K562 (cell line): ENCODE measurements around the gene EXTL1. TPM values are rescaled to one million over a fixed set of nuclear protein-coding genes. Genes with fewer than 3 reads are reported as not detected.

ENCODE experiments used
- ATAC-seq: fragments of 200-7000 bp; cut with Tn5 transposase; 3 replicates; pipeline ENCODE4 v1.9.1; 2020; ENCODE audit warnings: moderate library complexity
- BruUV-seq: library from RNA; stranded (reverse); fragments of 400-500 nt; replicated peaks from 2 replicates; lab custom pipeline; 2021; lab: Mats Ljungman, UMichigan
- CTCF ChIA-PET: fragments of 300-600 bp; formaldehyde crosslinking; extraction: SDS; loops from one replicate; lab custom pipeline; 2021; ENCODE audit warnings: low intra/inter-chr PET ratio; lab: Yijun Ruan, JAX
- POLR2A ChIA-PET: fragments of 300-600, 350-650 bp; sonication (Branson Sonifier 250); formaldehyde crosslinking; extraction: SDS; loops from one replicate; lab custom pipeline; 2021; ENCODE audit warnings: antibody characterized with exemption, inconsistent platforms; lab: Yijun Ruan, JAX
- DNase-seq, 4 experiments: peaks; one replicate each; pipeline versions ENCODE4 v3.0.0 to v3.0.0-alpha.2; 2011 to 2018; ENCODE audit warnings: low spot score in 3 of 4, mixed read lengths in 3 of 4; ENCODE audit errors: extremely low read depth in 1 of 4
- FAIRE-seq: peaks from 2 replicates; lab custom pipeline; 2011; peaks lifted over from hg19 to GRCh38; lab: Jason Lieb, UNC
- H2AFZ ChIP-seq: 2 replicates; pipeline ENCODE4 v1.6.0; 2011; ENCODE audit warnings: low read depth, low read length, control low read depth, inconsistent platforms
- H3K27ac ChIP-seq: fragments of 200-600 bp; 3 replicates; pipeline ENCODE4 v1.8.0; 2011; ENCODE audit warnings: low read depth, mild to moderate bottlenecking, control low read depth, inconsistent platforms, low read length, moderate library complexity, mixed read lengths; ENCODE audit errors: extremely low read depth
- H3K27me3 ChIP-seq, 2 experiments: fragments of 300-600 bp in 1 of 2; 2 replicates in 1 of 2; 3 replicates in 1 of 2; pipeline versions ENCODE4 v1.6.0 to v1.8.0; 2011; ENCODE audit warnings: inconsistent platforms in 2 of 2, low read length in 2 of 2, mild to moderate bottlenecking in 1 of 2, mixed read lengths in 1 of 2, moderate library complexity in 1 of 2; ENCODE audit not compliant: control insufficient read depth in 2 of 2, insufficient read depth in 2 of 2
- H3K36me3 ChIP-seq: fragments of 300-600 bp; 3 replicates; pipeline ENCODE4 v1.8.0; 2011; ENCODE audit warnings: mild to moderate bottlenecking, low read length, inconsistent platforms; ENCODE audit not compliant: control insufficient read depth, insufficient read depth
- H3K4me1 ChIP-seq, 2 experiments: fragments of 200-600 bp in 1 of 2; replicated peaks in 1 of 2; 2 replicates in 1 of 2; 3 replicates in 1 of 2; pipeline versions ENCODE4 v1.5.1 to v1.8.0; 2011; ENCODE audit warnings: inconsistent platforms in 2 of 2, low read length in 2 of 2, mild to moderate bottlenecking in 1 of 2, mixed read lengths in 1 of 2, moderate library complexity in 1 of 2; ENCODE audit not compliant: control insufficient read depth in 2 of 2, insufficient read depth in 2 of 2
- H3K4me2 ChIP-seq: 2 replicates; pipeline ENCODE4 v1.6.1; 2011; ENCODE audit warnings: low read length, control low read depth, inconsistent platforms, mixed read lengths; ENCODE audit not compliant: insufficient read depth
- H3K4me3 ChIP-seq: fragments of 200-600 bp; sonication (generic), shearing (Covaris generic); 2 replicates; pipeline ENCODE4 v1.5.1; 2016; ENCODE audit warnings: control low read depth, inconsistent platforms
- H3K79me2 ChIP-seq: fragments of 200-600 bp; 3 replicates; pipeline ENCODE4 v1.8.0; 2011; ENCODE audit warnings: low read length, inconsistent platforms; ENCODE audit not compliant: control insufficient read depth, insufficient read depth
- H3K9ac ChIP-seq, 2 experiments: 2 replicates each; pipeline versions ENCODE4 v1.6.0 to v1.6.1; 2011; ENCODE audit warnings: low read depth in 2 of 2, low read length in 2 of 2, control low read depth in 1 of 2, inconsistent platforms in 1 of 2, mild to moderate bottlenecking in 1 of 2, mixed read lengths in 1 of 2; ENCODE audit not compliant: insufficient read depth in 1 of 2
- H3K9me1 ChIP-seq: one replicate; pipeline ENCODE4 v1.6.0; 2011; ENCODE audit warnings: inconsistent platforms, mild to moderate bottlenecking, low read length, moderate library complexity; ENCODE audit not compliant: control insufficient read depth, insufficient read depth
- H3K9me3 ChIP-seq: replicated peaks from 2 replicates; pipeline ENCODE4 v1.5.1; 2011; ENCODE audit warnings: low read depth, low read length, inconsistent platforms; ENCODE audit not compliant: control insufficient read depth, insufficient read depth
- H4K20me1 ChIP-seq: replicated peaks from 2 replicates; pipeline ENCODE4 v1.6.1; 2011; ENCODE audit warnings: low read length, inconsistent platforms, mixed read lengths; ENCODE audit not compliant: control insufficient read depth, insufficient read depth
- BDP1 ChIP-seq: IDR thresholded peaks from 3 replicates; pipeline ENCODE4 v1.6.1; 2011; ENCODE audit not compliant: insufficient read length, insufficient read depth
- CAMTA2 ChIP-seq: fragments of 250-450 bp; sonication (Bioruptor Pico); conservative IDR thresholded peaks from 2 replicates; pipeline ENCODE4 v1.5.1; 2022
- CTBP1 ChIP-seq: fragments of 450-650 bp; IDR thresholded peaks from 2 replicates; pipeline ENCODE4 v1.6.1; 2016; ENCODE audit warnings: borderline replicate concordance
- FOXJ2 ChIP-seq: fragments of 200-800 bp; sonication (Bioruptor generic); IDR thresholded peaks from 2 replicates; pipeline ENCODE4 v1.6.1; 2016; ENCODE audit warnings: missing genetic modification characterization, missing compliant biosample characterization
- FOXM1 ChIP-seq, 2 experiments: fragments of 450-650 bp in 1 of 2; sonication (generic) in 1 of 2; formaldehyde crosslinking in 1 of 2; IDR thresholded peaks; 2 replicates each; pipeline versions ENCODE4 v1.6.1 to v1.9.0; 2017 to 2022; ENCODE audit warnings: low read depth in 2 of 2, mild to moderate bottlenecking in 2 of 2, missing genetic modification reagents in 1 of 2, moderate library complexity in 1 of 2
- GTF2E2 ChIP-seq: fragments of 200-800 bp; sonication (Bioruptor generic); IDR thresholded peaks from 2 replicates; pipeline ENCODE4 v1.6.1; 2016; ENCODE audit warnings: missing genetic modification characterization, missing compliant biosample characterization
- HDAC1 ChIP-seq, 2 experiments: fragments of 450-650 bp; IDR thresholded peaks; 2 replicates each; pipeline ENCODE4 v1.6.1; 2016 to 2017; ENCODE audit warnings: inconsistent platforms in 1 of 2, mild to moderate bottlenecking in 1 of 2, moderate library complexity in 1 of 2
- HSF4 ChIP-seq: fragments of 250-450 bp; sonication (Bioruptor Pico); IDR thresholded peaks from 2 replicates; pipeline ENCODE4 v2.1.2; 2022; ENCODE audit warnings: mild to moderate bottlenecking, moderate library complexity, borderline replicate concordance
- MCM2 ChIP-seq: fragments of 450-650 bp; IDR thresholded peaks from 2 replicates; pipeline ENCODE4 v1.6.1; 2017; ENCODE audit warnings: low read depth, mild to moderate bottlenecking
- PREB ChIP-seq: sonication (generic); formaldehyde crosslinking; IDR thresholded peaks from 2 replicates; pipeline ENCODE4 v1.8.1; 2023; ENCODE audit warnings: mild to moderate bottlenecking, missing genetic modification reagents
- SMARCB1 ChIP-seq: IDR thresholded peaks from 2 replicates; pipeline ENCODE4 v1.6.1; 2011; ENCODE audit warnings: improper control_type of control experiment, low read depth; ENCODE audit not compliant: insufficient read length
- ZFX ChIP-seq: sonication (generic); formaldehyde crosslinking; IDR thresholded peaks from 2 replicates; pipeline ENCODE4 v1.8.0; 2022; ENCODE audit warnings: mild to moderate bottlenecking, missing genetic modification reagents, moderate library complexity
- ZNF12 ChIP-seq: sonication (generic); formaldehyde crosslinking; IDR thresholded peaks from 2 replicates; pipeline ENCODE4 v1.4.0; 2020; ENCODE audit warnings: mild to moderate bottlenecking, missing genetic modification reagents
- ZNF398 ChIP-seq: fragments of 250-450 bp; sonication (Bioruptor Pico); IDR thresholded peaks from 2 replicates; pipeline ENCODE4 v1.8.0; 2021; ENCODE audit warnings: moderate library complexity, mild to moderate bottlenecking, inconsistent platforms
- ZNF584 ChIP-seq: fragments of 200-800 bp; sonication (Bioruptor generic); IDR thresholded peaks from 2 replicates; pipeline ENCODE4 v1.6.1; 2016; ENCODE audit warnings: low read depth, mild to moderate bottlenecking, missing genetic modification characterization, missing compliant biosample characterization
- ZNF655 ChIP-seq: fragments of 250-450 bp; sonication (Bioruptor Pico); IDR thresholded peaks from 2 replicates; pipeline ENCODE4 v1.5.0; 2021
- ZNF778 ChIP-seq: fragments of 450-650 bp; formaldehyde crosslinking; IDR thresholded peaks from 2 replicates; pipeline ENCODE4 v1.4.0; 2020; ENCODE audit warnings: mild to moderate bottlenecking, moderate library complexity
- WGBS: fragments of 100-300 bp; shearing (Covaris generic); methylation state at CpG from one replicate; pipeline ENCODE4 v1.1.6; 2016; ENCODE audit warnings: low coverage, mixed read lengths; ENCODE audit not compliant: insufficient coverage; ENCODE audit errors: missing lambda C conversion rate; 5-methylcytosine and 5-hydroxymethylcytosine counted together
- in situ Hi-C: fragments of 300-500 bp; cut with MboI; formaldehyde crosslinking; loops from 4 replicates; pipeline ENCODE4 v1.15.0; 2018; ENCODE audit warnings: inconsistent platforms, mixed read lengths
- intact Hi-C: fragments of 100-400 bp; cut with micrococcal nuclease; formaldehyde crosslinking; loops from 2 replicates; pipeline ENCODE4 v1.14.2; 2022
- polyA plus RNA-seq, 8 experiments: library from polyadenylated mRNA; depleted of rRNA in 4 of 8; stranded (reverse) in 5 of 8; unstranded in 3 of 8; fragments of >200 nt; fragmentation: Nextera tagmentation in 2 of 8; fragmentation: Illumina TruSeq in 1 of 8; extraction: Ambion mirVana in 2 of 8; extraction: Trizol in 1 of 8; gene quantifications; 2 replicates each; pipeline versions ENCODE4 v1.2.1 to v1.2.3, GENCODE V29; 2011 to 2014; ENCODE audit warnings: inconsistent platforms in 1 of 8, missing spikeins in 1 of 8
- total RNA-seq, 7 experiments: library from RNA; depleted of rRNA in 6 of 7; stranded (reverse); fragments of >200 nt in 6 of 7; fragmentation: Illumina TruSeq in 2 of 7; extraction: Trizol in 2 of 7; gene quantifications; 2 replicates each; pipeline versions ENCODE4 v1.2.1 to v1.2.3, GENCODE V29; 2011 to 2021; ENCODE audit warnings: low replicate concordance in 1 of 7

The EXTL1 gene
- total and polyA plus RNA-seq, 9 of the 15 experiments (the other 6 are each of a cell fraction or from before 2014, with no cell fraction given): 0.04 to 0.23 (median 0.08) TPM; not detected in 3

DNA sequence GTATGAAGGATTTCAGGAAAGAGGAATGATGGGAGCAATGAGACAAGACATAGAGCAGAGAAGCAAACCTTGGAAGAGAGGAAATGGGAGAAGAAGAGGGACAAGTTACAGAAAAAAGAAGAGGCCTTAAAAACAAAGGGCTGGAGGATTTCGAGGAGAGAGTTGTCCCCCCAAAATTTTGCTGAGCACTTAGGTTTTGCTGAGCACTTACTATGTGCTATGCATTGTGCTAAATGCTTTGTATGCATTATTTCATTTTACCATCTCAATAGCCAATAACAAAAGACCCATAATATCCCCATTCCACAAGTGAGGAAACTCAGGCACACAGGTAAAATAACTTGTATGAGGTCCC is 48.3 kb downstream of the EXTL1 start (continued):
- no peak for TF ChIP-seq ZNF655 (CRISPR knock-in tag)
- no peak for TF ChIP-seq BDP1
- TF ChIP-seq HDAC1 (IDR thresholded peaks at IDR 0.05): peak in 1 of 2 experiments; percentile 9; a peak in 1 of 4 replicates
- no peak for TF ChIP-seq CTBP1
- TF ChIP-seq GTF2E2: 0 out of 2 replicates have a peak, but pooled peaks have one; percentile 15
- TF ChIP-seq PREB (CRISPR knock-in tag): no peak
- no peak for TF ChIP-seq ZNF778 (CRISPR knock-in tag)
- peak; percentile 63; the same call in 1 of the 2 replicates for TF ChIP-seq ZFX

GRCh38 chr1:26070296-26070962 is 48.9 kb downstream of the EXTL1 start:
- H4K20me1 ChIP-seq: no peaks in the 10 kb centered on the region
- peaks cover 56 to 69% of the 10 kb centered on the region in 2 experiments for H3K4me1 ChIP-seq
- peak overlapping the region; percentile 71 for H3K4me2 ChIP-seq
- H3K9me3 ChIP-seq: no peaks in the 10 kb centered on the region
- 3% methylated on average over 4 of the region's 4 CpGs for WGBS
- no peak overlapping the region for H3K4me3 ChIP-seq
- ATAC-seq (peak; percentile 95), DNase-seq (peak; percentile 96 to 98 (median 97)), FAIRE-seq (peak; percentile 99)
- H3K79me2 ChIP-seq: no peaks in the 10 kb centered on the region
- H3K27ac ChIP-seq: peak overlapping the region; percentile 97
- peak overlapping the region in 1 of 2 experiments; percentile 73; a peak in 2 of 4 replicates for H3K9ac ChIP-seq
- BruUV-seq: no TSS peak
- H3K36me3 ChIP-seq: no peaks in the 10 kb centered on the region
- CTCF ChIA-PET: no interaction called here
- H2AFZ ChIP-seq: peak overlapping the region; percentile 91
- POLR2A ChIA-PET: interaction anchor here (0.6 to 2.1 kb wide), 21 partner anchors 8 to 214 kb away, joined by 3 to 33 read pairs (median 4); no protein-coding TSS in a partner anchor
- H3K27me3 ChIP-seq: no peaks in the 10 kb centered on the region
- in situ Hi-C loops: no loop called here
- intact Hi-C loops: loop anchor here (1.0 to 2.0 kb wide), 2 partner anchors 26 to 34 kb away; no protein-coding TSS in a partner anchor
- H3K9me1 ChIP-seq: no peaks in the 10 kb centered on the region
- TF ChIP-seq ZNF584 (CRISPR knock-in tag) (peak; percentile 93), SMARCB1 (no peak), MCM2 (no peak), CAMTA2 (CRISPR knock-in tag) (no peak), FOXM1 (IDR thresholded peaks at IDR 0.05; ENCODE audit: low read depth) (peak; percentile 95), FOXM1 (CRISPR knock-in tag; IDR thresholded peaks at IDR 0.05; ENCODE audit: low read depth) (0 out of 2 replicates have a peak, but pooled peaks have one; percentile 71), HSF4 (CRISPR knock-in tag) (peak; percentile 78; the same call in 1 of the 2 replicates), ZNF12 (CRISPR knock-in tag) (no peak), ZNF398 (no peak), FOXJ2 (tag) (no peak)
